22Rv1 (cell line): ENCODE measurements around the gene ZNF302.
A peak's percentile ranks its signal among the peaks of the same experiment; 100 is the strongest.

Source experiments
- H3K27ac ChIP-seq: fragments of 450-650 bp; 2 replicates; pipeline ENCODE4 v1.5.1; 2017
- ZFX ChIP-seq: fragments of 450-650 bp; IDR thresholded peaks from 2 replicates; pipeline ENCODE4 v1.6.1; 2017; ENCODE audit warnings: antibody characterized with exemption, borderline replicate concordance
- TF ChIP-seq, protein P1 (sequence below): fragments of 450-650 bp; IDR thresholded peaks from 2 replicates; pipeline ENCODE4 v1.5.1; 2017; ENCODE audit warnings: mild to moderate bottlenecking

The ZNF302 gene

DNA sequence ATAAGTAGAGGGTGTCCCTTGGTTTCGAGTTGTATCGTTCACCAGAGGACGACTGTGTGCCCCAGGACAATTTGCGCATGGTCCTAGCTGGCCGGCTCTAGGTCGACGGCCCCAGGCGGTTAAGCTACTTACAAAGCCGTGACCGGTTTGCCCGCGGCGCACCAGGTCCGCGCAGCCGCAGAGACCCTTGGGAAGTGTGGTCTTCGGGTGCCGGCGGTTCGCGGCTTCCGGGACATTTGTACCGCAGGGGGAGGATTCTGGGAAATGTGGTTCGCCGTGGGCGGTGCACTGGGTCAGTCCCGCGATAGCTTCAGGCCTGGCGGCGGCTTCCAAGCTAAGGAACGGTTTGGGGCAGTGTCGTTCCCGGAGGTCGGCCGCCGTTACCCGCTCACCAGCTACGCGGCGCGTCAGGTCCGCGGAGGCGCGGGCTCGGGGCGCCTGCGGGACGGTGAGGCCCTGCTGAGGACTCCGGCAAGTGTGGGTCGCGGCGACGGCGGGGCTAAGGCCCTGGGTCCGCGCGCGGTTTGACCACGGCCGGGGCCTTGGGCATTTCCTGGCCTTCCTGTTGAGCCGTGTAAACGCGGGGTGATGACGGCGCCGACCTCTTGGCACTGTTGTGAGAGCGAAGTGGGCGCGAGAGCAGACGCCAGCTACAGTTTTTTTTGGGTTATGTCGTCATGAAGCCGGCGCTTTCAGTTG lies at the start of gene ZNF302:
TSS of gene ZNF302 (plus strand) at position 293 of the 699 bp plus-strand sequence. CDS start 1,127 bp downstream, outside the sequence.
- TF ChIP-seq, protein P1, sequence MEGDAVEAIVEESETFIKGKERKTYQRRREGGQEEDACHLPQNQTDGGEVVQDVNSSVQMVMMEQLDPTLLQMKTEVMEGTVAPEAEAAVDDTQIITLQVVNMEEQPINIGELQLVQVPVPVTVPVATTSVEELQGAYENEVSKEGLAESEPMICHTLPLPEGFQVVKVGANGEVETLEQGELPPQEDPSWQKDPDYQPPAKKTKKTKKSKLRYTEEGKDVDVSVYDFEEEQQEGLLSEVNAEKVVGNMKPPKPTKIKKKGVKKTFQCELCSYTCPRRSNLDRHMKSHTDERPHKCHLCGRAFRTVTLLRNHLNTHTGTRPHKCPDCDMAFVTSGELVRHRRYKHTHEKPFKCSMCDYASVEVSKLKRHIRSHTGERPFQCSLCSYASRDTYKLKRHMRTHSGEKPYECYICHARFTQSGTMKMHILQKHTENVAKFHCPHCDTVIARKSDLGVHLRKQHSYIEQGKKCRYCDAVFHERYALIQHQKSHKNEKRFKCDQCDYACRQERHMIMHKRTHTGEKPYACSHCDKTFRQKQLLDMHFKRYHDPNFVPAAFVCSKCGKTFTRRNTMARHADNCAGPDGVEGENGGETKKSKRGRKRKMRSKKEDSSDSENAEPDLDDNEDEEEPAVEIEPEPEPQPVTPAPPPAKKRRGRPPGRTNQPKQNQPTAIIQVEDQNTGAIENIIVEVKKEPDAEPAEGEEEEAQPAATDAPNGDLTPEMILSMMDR: no peak
- TF ChIP-seq ZFX: no peak
- H3K27ac ChIP-seq: peak within 1 kb of the TSS; percentile 84

DNA sequence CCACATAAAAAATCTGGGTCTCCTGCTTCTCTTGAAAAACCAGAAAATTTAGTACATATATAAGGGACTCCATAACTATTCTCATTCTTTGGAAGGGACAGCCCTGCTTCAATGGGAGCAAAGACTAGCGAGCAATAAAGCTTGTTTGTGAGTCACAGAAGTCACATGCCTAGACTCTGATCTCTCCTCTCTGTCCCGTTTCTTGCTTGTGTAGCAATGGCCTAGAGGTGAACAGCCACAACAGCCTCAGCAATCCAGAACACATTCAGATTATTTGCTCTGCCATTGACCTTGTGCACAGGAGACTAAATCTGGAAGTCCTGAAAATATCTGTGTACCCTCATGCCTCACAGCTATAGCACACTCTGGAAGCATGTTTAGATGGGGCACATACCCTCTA lies 43.7 kb upstream of the ZNF302 start:
- H3K27ac ChIP-seq: no peak overlapping the region
- no peak for TF ChIP-seq ZFX
- TF ChIP-seq, protein P1: no peak

DNA sequence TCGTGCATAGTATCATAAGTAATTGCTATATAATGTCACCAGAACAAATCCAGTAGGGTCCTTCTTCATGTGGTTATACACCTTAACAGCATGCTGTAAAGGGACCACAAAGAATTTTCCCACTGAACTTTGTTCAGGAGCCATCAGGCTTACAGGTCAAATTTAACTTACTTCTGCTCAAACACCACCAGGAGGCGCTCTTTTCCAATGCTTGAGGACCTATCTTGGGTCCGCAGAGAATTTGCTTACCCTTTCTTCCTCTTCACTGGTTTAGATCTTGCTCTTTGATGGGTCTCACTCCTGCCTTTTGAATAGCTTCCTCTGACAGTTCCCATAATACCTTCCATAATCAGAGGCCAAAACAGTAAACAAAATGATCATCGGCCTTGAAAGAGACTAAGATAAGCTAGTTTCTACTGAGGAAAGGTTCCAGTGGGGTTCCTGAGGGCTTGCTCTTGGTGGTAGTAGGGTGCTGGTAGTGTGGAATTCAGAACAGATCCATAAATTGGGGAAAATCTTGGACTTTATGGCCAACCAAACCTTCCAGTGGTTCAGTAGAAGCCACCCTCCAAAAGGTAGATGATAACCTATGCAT lies 37.9 kb upstream of the ZNF302 start:
- TF ChIP-seq, protein P1: peak; percentile 87
- TF ChIP-seq ZFX: no peak

DNA sequence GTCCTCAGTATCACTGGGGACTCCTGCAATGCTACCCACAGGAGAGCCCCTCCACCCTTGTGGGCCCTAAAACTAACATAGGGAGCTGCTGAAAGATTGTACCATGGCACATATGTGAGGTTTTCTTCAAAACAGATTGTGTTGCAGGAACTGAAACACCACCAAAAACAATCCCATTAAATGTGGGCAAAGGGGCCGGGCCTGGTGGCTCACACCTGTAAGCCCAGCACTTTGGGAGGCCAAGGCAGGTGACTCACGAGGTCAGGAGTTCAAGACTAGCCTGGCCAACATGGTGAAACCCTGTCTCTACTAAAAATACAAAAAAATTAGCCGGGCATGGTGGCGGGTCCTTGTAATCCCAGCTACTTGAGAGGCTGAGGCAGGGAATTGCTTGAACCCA lies 35.2 kb upstream of the ZNF302 start:
- H3K27ac ChIP-seq: no peak overlapping the region
- no peak for TF ChIP-seq ZFX
- TF ChIP-seq, protein P1: no peak

More for the DNA sequence above, 37.9 kb upstream of the ZNF302 start:
- no peak overlapping the region for H3K27ac ChIP-seq

DNA sequence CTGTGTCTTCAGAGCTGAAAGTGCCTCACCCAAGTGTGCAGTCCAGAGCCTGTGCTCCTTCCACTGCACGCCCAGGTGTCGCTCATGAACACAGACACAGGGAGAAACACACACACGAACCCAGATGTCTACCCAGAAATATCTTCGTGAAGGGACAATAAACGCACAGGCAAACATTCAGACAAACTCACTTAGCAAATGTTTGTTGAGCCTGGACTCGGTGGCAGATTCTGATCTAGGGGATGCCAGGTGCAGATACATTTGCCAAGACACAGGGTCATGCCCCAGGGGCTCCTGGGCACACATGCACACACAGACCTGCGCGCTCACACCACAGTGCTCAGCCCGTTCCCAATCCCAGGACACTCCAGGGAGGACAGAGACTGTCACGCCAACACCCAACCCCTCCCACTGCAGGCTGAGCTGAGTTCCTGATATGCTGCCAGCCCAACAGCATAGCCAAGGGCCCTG lies 32.5 kb upstream of the ZNF302 start:
- H3K27ac ChIP-seq: no peak overlapping the region
- TF ChIP-seq, protein P1: no peak
- no peak for TF ChIP-seq ZFX

DNA sequence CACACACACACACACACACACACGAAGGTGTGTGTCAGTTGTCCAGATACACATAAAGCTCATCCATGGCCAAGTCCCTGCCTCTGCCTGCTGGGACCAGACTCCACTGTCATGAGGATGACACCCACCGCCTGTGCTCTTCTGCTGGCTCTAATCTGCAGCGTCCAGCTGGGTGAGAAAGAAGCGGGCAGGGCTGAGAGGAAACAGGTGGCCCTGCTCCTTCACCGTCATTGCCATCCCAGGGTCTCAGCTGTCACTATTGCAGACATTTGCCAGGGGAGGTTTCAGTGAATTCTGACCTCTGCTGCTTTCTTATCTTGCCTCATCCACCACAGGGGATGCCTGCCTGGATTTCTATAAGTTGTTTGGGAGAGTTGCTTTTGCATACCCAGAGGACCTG lies 31.9 kb upstream of the ZNF302 start:
- TF ChIP-seq ZFX: no peak
- TF ChIP-seq, protein P1: no peak

DNA sequence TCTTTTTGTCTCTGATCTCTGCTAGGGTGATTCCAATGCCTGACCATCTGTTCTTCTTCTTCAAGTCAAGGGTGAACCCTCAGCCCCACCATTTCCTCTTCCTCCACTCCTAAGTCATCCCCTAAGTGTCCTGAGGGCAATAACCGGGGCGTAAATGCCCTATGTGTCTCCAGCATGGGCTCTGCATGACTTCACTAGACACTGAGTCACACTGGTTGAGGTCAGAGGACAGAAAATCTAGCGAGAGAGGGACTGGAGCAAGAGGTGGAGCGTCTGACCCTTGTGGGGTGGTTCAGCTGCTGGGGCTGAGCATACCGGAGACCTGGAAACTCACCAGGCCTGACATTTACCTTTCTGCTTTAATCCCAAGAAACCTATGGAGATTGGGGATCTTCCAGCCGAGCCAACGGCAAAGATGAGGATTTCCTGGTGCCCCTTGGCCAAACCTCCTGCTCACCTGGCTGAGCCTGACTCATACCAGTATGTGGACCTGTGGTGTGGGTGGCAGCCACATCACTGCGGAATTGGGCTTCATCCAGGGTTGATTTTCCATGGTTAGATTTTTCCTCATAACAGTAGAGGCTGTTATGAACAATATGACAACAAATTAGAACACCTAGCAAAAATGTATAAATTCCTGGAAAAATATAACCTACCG lies 27.5 kb upstream of the ZNF302 start:
- no peak overlapping the region for H3K27ac ChIP-seq
- TF ChIP-seq, protein P1: no peak
- no peak for TF ChIP-seq ZFX

More for the DNA sequence above, 31.9 kb upstream of the ZNF302 start:
- no peak overlapping the region for H3K27ac ChIP-seq
